Astrocyte (in vitro differentiated cells and primary cell): Measurements from ENCODE around the gene ANKRD28. TPM values are rescaled to one million over a fixed set of nuclear protein-coding genes. Genes with fewer than 3 reads are reported as not detected.

Experiments
- DNase-seq: peaks from one replicate; pipeline ENCODE4 v3.0.0-alpha.2; 2010; ENCODE audit warnings: low read depth
- FAIRE-seq: peaks from 2 replicates; lab custom pipeline; 2011; peaks lifted over from hg19 to GRCh38; lab: Jason Lieb, UNC
- H2AFZ ChIP-seq: 2 replicates; pipeline ENCODE4 v1.6.0; 2012; ENCODE audit warnings: low read depth, low read length, inconsistent platforms
- H3K27ac ChIP-seq: 2 replicates; pipeline ENCODE4 v1.5.1; 2011; ENCODE audit warnings: low read depth, low read length, inconsistent platforms
- H3K27me3 ChIP-seq: 2 replicates; pipeline ENCODE4 v1.6.0; 2011; ENCODE audit warnings: low read length, inconsistent platforms; ENCODE audit not compliant: insufficient read depth
- H3K36me3 ChIP-seq: 2 replicates; pipeline ENCODE4 v1.5.1; 2011; ENCODE audit warnings: low read length, inconsistent platforms; ENCODE audit not compliant: insufficient read depth
- H3K4me1 ChIP-seq: 2 replicates; pipeline ENCODE4 v1.5.1; 2011; ENCODE audit warnings: low read length, inconsistent platforms; ENCODE audit not compliant: insufficient read depth
- H3K4me2 ChIP-seq: 2 replicates; pipeline ENCODE4 v1.6.0; 2012; ENCODE audit warnings: low read length, inconsistent platforms
- H3K4me3 ChIP-seq: 2 replicates; pipeline ENCODE4 v1.5.1; 2011; ENCODE audit warnings: low read depth, mild to moderate bottlenecking, low read length, inconsistent platforms; ENCODE audit not compliant: insufficient read depth
- H3K79me2 ChIP-seq: 2 replicates; pipeline ENCODE4 v1.6.0; 2012; ENCODE audit warnings: mild to moderate bottlenecking, low read length, inconsistent platforms; ENCODE audit not compliant: insufficient read depth
- H3K9ac ChIP-seq: 2 replicates; pipeline ENCODE4 v1.6.0; 2012; ENCODE audit warnings: mild to moderate bottlenecking, low read length, inconsistent platforms
- H3K9me3 ChIP-seq: 2 replicates; pipeline ENCODE4 v1.5.1; 2012; ENCODE audit warnings: low read depth, mild to moderate bottlenecking, low read length, inconsistent platforms; ENCODE audit not compliant: insufficient read depth
- H4K20me1 ChIP-seq: 2 replicates; pipeline ENCODE4 v1.6.0; 2012; ENCODE audit warnings: low read length, inconsistent platforms; ENCODE audit not compliant: insufficient read depth
- H3K27ac Mint-ChIP-seq: one replicate; pipeline ENCODE4 v1.8.0; 2021; ENCODE audit warnings: mild to moderate bottlenecking, mixed read lengths; ENCODE audit not compliant: unreplicated experiment
- H3K27me3 Mint-ChIP-seq: one replicate; pipeline ENCODE4 v1.8.0; 2021; ENCODE audit warnings: low read depth, mixed read lengths; ENCODE audit not compliant: unreplicated experiment
- H3K36me3 Mint-ChIP-seq: one replicate; pipeline ENCODE4 v1.8.0; 2021; ENCODE audit warnings: low read depth, mixed read lengths; ENCODE audit not compliant: unreplicated experiment
- H3K4me1 Mint-ChIP-seq: one replicate; pipeline ENCODE4 v1.8.0; 2021; ENCODE audit warnings: low read depth, mixed read lengths; ENCODE audit not compliant: unreplicated experiment
- H3K4me3 Mint-ChIP-seq: one replicate; pipeline ENCODE4 v1.8.0; 2021; ENCODE audit warnings: mild to moderate bottlenecking, moderate library complexity, mixed read lengths; ENCODE audit not compliant: unreplicated experiment
- H3K9me3 Mint-ChIP-seq: one replicate; pipeline ENCODE4 v1.8.0; 2021; ENCODE audit warnings: mild to moderate bottlenecking, mixed read lengths; ENCODE audit not compliant: unreplicated experiment
- CTCF ChIP-seq: IDR thresholded peaks from 2 replicates; pipeline ENCODE4 v1.5.1; 2011; ENCODE audit warnings: low read depth, mild to moderate bottlenecking, inconsistent platforms, low read length, moderate library complexity; ENCODE audit not compliant: insufficient read depth
- EZH2 ChIP-seq: IDR thresholded peaks from 2 replicates; pipeline ENCODE4 v1.6.1; 2012; ENCODE audit warnings: mild to moderate bottlenecking, low read length, inconsistent platforms; ENCODE audit not compliant: insufficient read depth
- total RNA-seq: library from RNA; stranded (reverse); gene quantifications from 2 replicates; pipeline ENCODE4 v1.2.1, GENCODE V29; 2021

The ANKRD28 gene
- total RNA-seq, 1 donor from 2014 or later: 61.3 TPM

- no peaks in the 10 kb centered on the region for H3K27me3 ChIP-seq
- peaks cover 84% of the 10 kb centered on the region for H3K79me2 ChIP-seq
- H4K20me1 ChIP-seq: peaks cover under 1% of the 10 kb centered on the region
- peaks cover 23% of the 10 kb centered on the region for H3K4me1 ChIP-seq
- H3K27ac Mint-ChIP-seq: peak overlapping the region; percentile 92
- peaks cover 13% of the 10 kb centered on the region for H3K4me1 Mint-ChIP-seq
- no peaks in the 10 kb centered on the region for H3K36me3 Mint-ChIP-seq
- peak overlapping the region; percentile 89 for H3K4me2 ChIP-seq
- H3K27ac ChIP-seq: peak overlapping the region; percentile 99
- DNase-seq (peak; percentile 82), FAIRE-seq (peak; percentile 66)
- peak overlapping the region; percentile 94 for H3K9ac ChIP-seq
- TF ChIP-seq CTCF: no peak
- TF ChIP-seq EZH2: no peak
- H3K27me3 Mint-ChIP-seq: no peaks in the 10 kb centered on the region
- peak overlapping the region; percentile 84 for H3K4me3 ChIP-seq
- no peaks in the 10 kb centered on the region for H3K9me3 Mint-ChIP-seq
- peak overlapping the region; percentile 95 for H3K4me3 Mint-ChIP-seq
- no peaks in the 10 kb centered on the region for H3K9me3 ChIP-seq
- no peak overlapping the region for H2AFZ ChIP-seq
- peaks cover 8% of the 10 kb centered on the region for H3K36me3 ChIP-seq
Observed at GRCh38 chr3:15796771-15797641, 773 bp downstream of the ANKRD28 start.

- Histone ChIP-seq H4K20me1 (peaks cover 6% of the 10 kb centered on the region), H3K79me2 (peaks cover 84% of the 10 kb centered on the region), H3K4me2 (peak overlapping the region; percentile 89), H3K27me3 (no peaks in the 10 kb centered on the region), H3K36me3 (peaks cover 12% of the 10 kb centered on the region), H3K4me3 (peak overlapping the region; percentile 84), H3K9me3 (no peaks in the 10 kb centered on the region), H2AFZ (no peak overlapping the region), H3K27ac (peak overlapping the region; percentile 99), H3K4me1 (peaks cover 23% of the 10 kb centered on the region), H3K9ac (peak overlapping the region; percentile 94)
- no peaks in the 10 kb centered on the region for H3K9me3 Mint-ChIP-seq
- peaks cover 16% of the 10 kb centered on the region for H3K4me1 Mint-ChIP-seq
- FAIRE-seq: no peak
- peaks cover 3% of the 10 kb centered on the region for H3K36me3 Mint-ChIP-seq
- H3K27ac Mint-ChIP-seq: peak overlapping the region; percentile 92
- TF ChIP-seq EZH2 (no peak), CTCF (no peak)
- DNase-seq: no peak
- peak overlapping the region; percentile 95 for H3K4me3 Mint-ChIP-seq
- no peaks in the 10 kb centered on the region for H3K27me3 Mint-ChIP-seq
Observed at GRCh38 chr3:15796331-15796730, 1.4 kb downstream of the ANKRD28 start.
